Panc1 (cell line): ENCODE data around the gene HOATZ.

Experiments used
- CTCF ChIP-seq: fragments of 450-650 bp; IDR thresholded peaks from 2 replicates; pipeline ENCODE4 v1.5.1; 2017; ENCODE audit warnings: mild to moderate bottlenecking
- POLR2AphosphoS5 ChIP-seq: IDR thresholded peaks from 2 replicates; pipeline ENCODE4 v1.6.1; 2012; ENCODE audit warnings: mild to moderate bottlenecking, low read depth, low read length, moderate library complexity
- REST ChIP-seq, 2 experiments: IDR thresholded peaks; 2 replicates each; pipeline ENCODE4 v1.6.1; 2011 to 2012; ENCODE audit warnings: low read depth in 2 of 2, control low read depth in 1 of 2, low read length in 1 of 2, mild to moderate bottlenecking in 1 of 2, moderate library complexity in 1 of 2; ENCODE audit not compliant: insufficient read depth in 1 of 2
- SIN3A ChIP-seq: IDR thresholded peaks from 2 replicates; pipeline ENCODE4 v1.6.1; 2012; ENCODE audit warnings: low read depth, mild to moderate bottlenecking, low read length, moderate library complexity, borderline replicate concordance; ENCODE audit not compliant: insufficient read depth

- TF ChIP-seq SIN3A (no peak), CTCF (no peak), POLR2AphosphoS5 (no peak), REST (IDR thresholded peaks at IDR 0.05; ENCODE audit: insufficient read depth in 1 of 2, low read depth in 2 of 2, low read length in 1 of 2) (no peak)
Observed at GRCh38 chr11:111523343-111523742, 8.8 kb downstream of the HOATZ start.
